ENCODE data around the gene GRSF1. TPM values are rescaled to one million over a fixed set of nuclear protein-coding genes. Genes with fewer than 3 reads are reported as not detected.
A peak's percentile ranks its signal among the peaks of the same experiment; 100 is the strongest.

Gene GRSF1
- polyA plus RNA-seq, 3 donors: 29.1 to 95.9 (median 93.6) TPM

- H3K27ac ChIP-seq (ENCODE audit: low read depth in 1 of 2, low read length in 2 of 2): no peak overlapping the region
- no peak overlapping the region for H3K4me2 ChIP-seq (replicated peaks; ENCODE audit: extremely low read depth, low read length, poor library complexity, severe bottlenecking)
- H3K4me1 ChIP-seq (ENCODE audit: control insufficient read depth in 1 of 2, insufficient read depth in 2 of 2, low read length in 2 of 2): no peaks in the 10 kb centered on the region
- H3K4me3 ChIP-seq (replicated peaks in 1 of 3; ENCODE audit: low read depth in 2 of 3, low read length in 3 of 3): no peak overlapping the region
- no peaks in the 10 kb centered on the region for H3K9me3 ChIP-seq (replicated peaks in 1 of 2; ENCODE audit: control insufficient read depth in 1 of 2, insufficient read depth in 1 of 2, low read length in 2 of 2)
- H3K27ac Mint-ChIP-seq: peak overlapping the region in 2 of 7 donors; percentile 26 to 66
- peaks cover 0 to 2% (median 1%) of the 10 kb centered on the region in 3 donors for H3K27me3 Mint-ChIP-seq (ENCODE audit: low read depth in 3 of 3)
- no peaks in the 10 kb centered on the region for H3K27me3 ChIP-seq (ENCODE audit: control insufficient read depth in 2 of 2, insufficient read depth in 2 of 2, low read length in 2 of 2)
- H3K36me3 Mint-ChIP-seq: peaks cover 73 to 96% of the 10 kb centered on the region in 2 donors
- no peak overlapping the region for H3K4me3 Mint-ChIP-seq
- WGBS (ENCODE audit: insufficient coverage): no CpG with 5 or more reads among the region's 3 CpGs
- H3K79me2 ChIP-seq (ENCODE audit: insufficient read depth, low read length): peaks cover 13% of the 10 kb centered on the region
- H3K36me3 ChIP-seq (replicated peaks in 1 of 2; ENCODE audit: control insufficient read depth in 1 of 2, insufficient read depth in 2 of 2, low read length in 2 of 2): peaks cover 88 to 97% of the 10 kb centered on the region in 2 donors
- no peak for DNase-seq
- no peaks in the 10 kb centered on the region for H3K9me3 Mint-ChIP-seq
- H2AFZ ChIP-seq (ENCODE audit: insufficient read depth, low read depth, low read length, poor library complexity, severe bottlenecking): no peak overlapping the region
- no peaks in the 10 kb centered on the region for H3K4me1 Mint-ChIP-seq
- no peak overlapping the region for H3K9ac ChIP-seq (ENCODE audit: insufficient read depth, low read length, poor library complexity, severe bottlenecking)
- peaks cover 39% of the 10 kb centered on the region for H4K20me1 ChIP-seq (ENCODE audit: insufficient read depth, low read length)
- intact Hi-C loops (cut with micrococcal nuclease): no loop called here
- TF ChIP-seq CTCF (IDR thresholded peaks at IDR 0.05): no peak
These were observed 10.7 kb downstream of the GRSF1 start for GRCh38 chr4:70829015-70829414.

DNA sequence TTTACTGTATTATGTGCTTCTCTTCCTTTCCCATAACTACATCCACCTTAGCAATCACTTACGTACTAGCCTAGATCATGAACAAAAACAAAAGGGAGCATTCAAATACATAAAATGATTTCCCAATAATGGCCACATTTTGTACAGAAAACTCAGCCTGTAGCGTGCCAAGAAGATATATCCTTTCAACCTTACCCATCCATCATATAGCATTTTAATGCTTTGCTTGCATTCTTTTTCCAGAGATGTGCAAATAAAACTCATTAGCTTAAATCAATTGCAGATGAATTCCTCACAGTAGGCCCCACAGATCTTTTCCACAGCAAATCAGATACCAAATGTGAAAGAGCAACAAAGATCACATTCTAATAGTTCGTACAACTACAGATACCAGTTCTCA is 20.8 kb downstream of the GRSF1 start:
- no peaks in the 10 kb centered on the region for H3K27me3 Mint-ChIP-seq (ENCODE audit: low read depth in 3 of 3)
- no peak overlapping the region for H3K4me3 Mint-ChIP-seq
- Histone ChIP-seq H3K4me1 (ENCODE audit: control insufficient read depth in 1 of 2, insufficient read depth in 2 of 2, low read length in 2 of 2) (peaks cover 0 to 5% of the 10 kb centered on the region in 2 donors), H3K9me3 (replicated peaks in 1 of 2; ENCODE audit: control insufficient read depth in 1 of 2, insufficient read depth in 1 of 2, low read length in 2 of 2) (no peaks in the 10 kb centered on the region), H3K4me2 (replicated peaks; ENCODE audit: extremely low read depth, low read length, poor library complexity, severe bottlenecking) (no peak overlapping the region), H3K79me2 (ENCODE audit: insufficient read depth, low read length) (no peaks in the 10 kb centered on the region), H3K36me3 (replicated peaks in 1 of 2; ENCODE audit: control insufficient read depth in 1 of 2, insufficient read depth in 2 of 2, low read length in 2 of 2) (peaks cover 44 to 51% of the 10 kb centered on the region in 2 donors), H3K27me3 (ENCODE audit: control insufficient read depth in 2 of 2, insufficient read depth in 2 of 2, low read length in 2 of 2) (no peaks in the 10 kb centered on the region), H4K20me1 (ENCODE audit: insufficient read depth, low read length) (peaks cover 5% of the 10 kb centered on the region), H3K27ac (ENCODE audit: low read depth in 1 of 2, low read length in 2 of 2) (peak overlapping the region in 1 of 2 donors; percentile 34), H3K9ac (ENCODE audit: insufficient read depth, low read length, poor library complexity, severe bottlenecking) (no peak overlapping the region), H2AFZ (ENCODE audit: insufficient read depth, low read depth, low read length, poor library complexity, severe bottlenecking) (no peak overlapping the region), H3K4me3 (replicated peaks in 1 of 3; ENCODE audit: low read depth in 2 of 3, low read length in 3 of 3) (no peak overlapping the region)
- no peak for DNase-seq
- 48% methylated on average over 2 of the region's 3 CpGs for whole genome bisulfite sequencing (ENCODE audit: insufficient coverage)
- peaks cover 16% of the 10 kb centered on the region for H3K4me1 Mint-ChIP-seq
- peaks cover 45 to 61% of the 10 kb centered on the region in 2 donors for H3K36me3 Mint-ChIP-seq
- intact Hi-C loops (cut with micrococcal nuclease): no loop called here
- H3K9me3 Mint-ChIP-seq: peaks cover 0 to 1% (median 0%) of the 10 kb centered on the region in 7 donors
- no peak for TF ChIP-seq CTCF (IDR thresholded peaks at IDR 0.05)
- H3K27ac Mint-ChIP-seq: peak overlapping the region in 1 of 7 donors; percentile 37

Data from CD14-positive monocyte (primary cell).